Subcutaneous abdominal adipose tissue (tissue), 5 donors: ENCODE measurements around the gene TATDN2.
A peak's percentile ranks its signal among the peaks of the same experiment; 100 is the strongest.

Source experiments
- H3K27ac ChIP-seq: one replicate; pipeline ENCODE4 v1.7.0; 2013; ENCODE audit warnings: low read depth, mild to moderate bottlenecking, inconsistent platforms, low read length, moderate library complexity
- H3K27me3 ChIP-seq, 5 donors: one replicate each; pipeline ENCODE4 v1.7.0; 2013; ENCODE audit warnings: low read length in 5 of 5, inconsistent platforms in 1 of 5; ENCODE audit not compliant: control insufficient read depth in 5 of 5, insufficient read depth in 4 of 5
- H3K36me3 ChIP-seq, 5 donors: one replicate each; pipeline ENCODE4 v1.7.0; 2013; ENCODE audit warnings: low read length in 5 of 5; ENCODE audit not compliant: control insufficient read depth in 5 of 5, insufficient read depth in 5 of 5
- H3K4me1 ChIP-seq, 5 donors: one replicate each; pipeline ENCODE4 v1.7.0; 2013; ENCODE audit warnings: low read length in 5 of 5, mild to moderate bottlenecking in 3 of 5, moderate library complexity in 1 of 5; ENCODE audit not compliant: control insufficient read depth in 5 of 5, insufficient read depth in 5 of 5
- H3K4me3 ChIP-seq, 5 donors: one replicate each; pipeline ENCODE4 v1.7.0; 2013; ENCODE audit warnings: low read length in 5 of 5, low read depth in 1 of 5
- H3K9ac ChIP-seq, 5 donors: one replicate each; pipeline ENCODE4 v1.7.0; 2013; ENCODE audit warnings: low read length in 5 of 5, mild to moderate bottlenecking in 4 of 5, moderate library complexity in 3 of 5
- H3K9me3 ChIP-seq, 5 donors: one replicate each; pipeline ENCODE4 v1.7.0; 2013; ENCODE audit warnings: low read length in 5 of 5; ENCODE audit not compliant: control insufficient read depth in 5 of 5
- donor health status: healthy.
- donor health status: healthy.
- donor health status: healthy.
- donor health status: healthy.
- donor health status: healthy.

Gene TATDN2

DNA sequence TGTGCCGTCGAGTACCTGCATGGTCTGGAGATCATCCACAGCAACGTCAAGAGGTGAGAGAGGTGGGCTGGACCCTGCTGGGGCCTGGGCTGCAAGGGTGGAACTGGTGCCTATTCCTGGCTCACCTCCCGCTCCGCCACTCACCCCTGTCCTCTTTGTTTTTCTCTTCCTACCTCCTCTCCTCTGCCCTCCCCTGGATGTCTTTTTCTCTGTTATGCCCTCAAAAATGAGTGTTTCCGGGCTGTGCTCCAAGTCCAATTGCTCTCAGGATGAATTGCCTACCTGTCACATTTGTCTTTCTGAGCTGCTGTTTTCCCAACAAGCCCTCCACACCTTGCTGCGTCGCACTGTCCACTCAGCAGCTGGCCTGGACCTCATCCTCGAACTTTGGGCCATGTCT is 28.5 kb upstream of the TATDN2 start:
- Histone ChIP-seq H3K9ac (no peak overlapping the region), H3K4me3 (no peak overlapping the region), H3K27ac (no peak overlapping the region), H3K4me1 (peaks cover 1 to 16% (median 10%) of the 10 kb centered on the region in 5 donors), H3K27me3 (no peaks in the 10 kb centered on the region), H3K36me3 (peaks cover 10 to 53% (median 33%) of the 10 kb centered on the region in 5 donors), H3K9me3 (peaks cover 0 to 4% (median 0%) of the 10 kb centered on the region in 5 donors)

DNA sequence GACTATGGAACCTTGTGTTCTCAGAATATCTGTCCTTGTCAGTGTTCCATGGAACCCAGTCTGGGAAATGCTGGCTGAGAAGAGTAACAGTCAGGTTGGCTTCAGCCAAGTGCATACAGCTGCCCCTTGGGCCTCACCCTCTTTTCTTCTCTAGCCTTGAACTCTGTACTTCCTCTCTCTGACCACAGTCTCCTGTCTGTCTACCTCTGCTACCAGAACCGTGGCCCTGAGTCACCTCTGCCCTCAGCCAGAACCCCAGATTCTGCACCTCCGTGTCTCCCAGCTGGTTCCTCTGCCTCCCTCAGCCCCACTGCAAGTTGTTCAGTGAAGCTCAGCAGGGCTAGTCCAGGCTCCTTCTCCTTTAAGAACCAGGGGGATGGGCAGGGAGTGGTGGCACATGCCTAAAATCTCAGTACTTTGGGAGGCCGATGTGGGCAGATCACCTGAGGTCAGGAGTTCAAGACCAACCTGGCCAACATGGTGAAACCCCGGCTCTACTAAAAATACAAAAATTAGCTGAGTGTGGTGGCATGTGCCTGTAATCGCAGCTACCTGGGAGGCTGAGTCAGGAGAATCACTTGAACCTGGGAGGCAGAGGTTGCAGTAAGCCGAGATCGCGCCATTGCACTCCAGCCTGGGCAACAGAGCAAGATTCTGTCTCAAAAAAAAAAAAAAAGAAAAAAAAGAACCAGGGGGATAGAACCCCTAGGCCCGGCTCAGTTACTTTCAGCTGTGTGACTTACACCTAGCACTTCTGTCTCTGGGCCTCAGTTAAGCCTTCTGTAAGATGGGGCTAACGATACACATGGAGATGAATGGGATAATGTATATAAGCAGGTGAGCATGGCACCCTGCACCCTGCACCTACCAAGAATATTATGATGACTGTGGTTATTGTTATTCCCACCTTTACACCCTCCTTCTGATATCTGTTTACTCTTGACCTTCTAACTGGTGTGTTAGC is 24.3 kb upstream of the TATDN2 start:
- H3K36me3 ChIP-seq = peaks cover 0 to 38% (median 28%) of the 10 kb centered on the region in 5 donors
- no peak overlapping the region for H3K4me3 ChIP-seq
- no peak overlapping the region for H3K9ac ChIP-seq
- H3K27me3 ChIP-seq = no peaks in the 10 kb centered on the region
- H3K9me3 ChIP-seq = no peaks in the 10 kb centered on the region
- peaks cover 1 to 31% (median 17%) of the 10 kb centered on the region in 5 donors for H3K4me1 ChIP-seq
- H3K27ac ChIP-seq = no peak overlapping the region

DNA sequence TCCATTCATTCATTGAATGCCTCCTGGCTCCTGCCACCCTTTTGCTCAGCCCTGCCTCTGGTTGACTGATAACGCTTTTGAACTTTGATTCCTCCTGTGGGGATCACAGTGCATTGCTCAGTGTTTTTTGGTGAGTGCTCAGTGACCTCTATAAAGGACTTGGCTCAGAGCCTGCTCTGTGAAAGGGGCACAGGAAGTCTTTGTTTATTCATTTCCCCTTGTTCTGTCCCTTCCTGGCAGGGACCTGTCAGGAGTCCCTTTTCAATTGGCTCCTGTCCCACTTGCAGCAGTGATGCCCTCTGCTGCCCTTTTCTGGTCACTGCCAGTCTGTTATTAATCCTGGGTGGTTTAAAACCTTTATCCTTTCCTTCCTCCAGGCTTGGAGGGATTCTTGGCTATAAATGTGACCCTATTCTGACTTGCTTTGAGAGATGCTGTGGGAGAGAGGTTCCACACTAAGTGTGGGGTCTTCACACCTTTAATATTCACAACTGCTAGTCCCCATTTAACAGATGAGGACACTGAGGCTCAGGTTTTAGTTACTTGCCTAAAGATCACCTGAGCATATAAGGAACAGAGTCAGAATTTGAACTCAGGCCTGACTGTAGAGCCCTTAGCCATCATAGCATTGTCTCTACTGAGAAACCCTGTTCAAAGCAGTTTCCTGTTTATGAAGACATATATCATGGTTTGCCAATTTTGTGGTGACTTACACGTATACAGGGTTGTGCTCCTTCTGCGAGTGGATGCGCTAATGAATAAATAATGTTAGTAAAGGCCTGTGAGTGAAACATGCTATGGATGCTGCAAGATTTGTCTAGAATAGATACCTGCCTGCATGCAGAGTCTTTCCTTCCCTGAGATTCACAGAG is 23.2 kb upstream of the TATDN2 start:
- peaks cover 0 to 34% (median 22%) of the 10 kb centered on the region in 5 donors for H3K36me3 ChIP-seq
- H3K4me3 ChIP-seq = no peak overlapping the region
- H3K27ac ChIP-seq = no peak overlapping the region
- H3K9ac ChIP-seq = no peak overlapping the region
- peaks cover 0 to 31% (median 17%) of the 10 kb centered on the region in 5 donors for H3K4me1 ChIP-seq
- no peaks in the 10 kb centered on the region for H3K27me3 ChIP-seq
- no peaks in the 10 kb centered on the region for H3K9me3 ChIP-seq

GRCh38 chr3:10226293-10226692 is 22.0 kb upstream of the TATDN2 start:
- H3K4me1 ChIP-seq = peaks cover 0 to 29% (median 17%) of the 10 kb centered on the region in 5 donors
- H3K9me3 ChIP-seq = no peaks in the 10 kb centered on the region
- H3K36me3 ChIP-seq = peaks cover 0 to 35% (median 20%) of the 10 kb centered on the region in 5 donors

GRCh38 chr3:10228248-10228950 is 19.9 kb upstream of the TATDN2 start:
- Histone ChIP-seq H3K27ac (no peak overlapping the region), H3K36me3 (peaks cover 2 to 22% (median 15%) of the 10 kb centered on the region in 5 donors), H3K4me3 (no peak overlapping the region)

More at GRCh38 chr3:10226293-10226692, 22.0 kb upstream of the TATDN2 start:
- H3K27ac ChIP-seq = no peak overlapping the region
- no peaks in the 10 kb centered on the region for H3K27me3 ChIP-seq
- H3K4me3 ChIP-seq = no peak overlapping the region
- no peak overlapping the region for H3K9ac ChIP-seq

GRCh38 chr3:10229576-10229975 is 18.7 kb upstream of the TATDN2 start:
- Histone ChIP-seq H3K27me3 (no peaks in the 10 kb centered on the region), H3K4me3 (no peak overlapping the region), H3K4me1 (peaks cover 0 to 20% (median 8%) of the 10 kb centered on the region in 5 donors), H3K9me3 (no peaks in the 10 kb centered on the region), H3K36me3 (peaks cover 2 to 22% (median 20%) of the 10 kb centered on the region in 5 donors), H3K27ac (no peak overlapping the region), H3K9ac (no peak overlapping the region)

More at GRCh38 chr3:10228248-10228950, 19.9 kb upstream of the TATDN2 start:
- no peaks in the 10 kb centered on the region for H3K27me3 ChIP-seq
- H3K9me3 ChIP-seq = no peaks in the 10 kb centered on the region
- H3K4me1 ChIP-seq = peaks cover 0 to 28% (median 13%) of the 10 kb centered on the region in 5 donors
- H3K9ac ChIP-seq = no peak overlapping the region

- H3K4me1 ChIP-seq = peaks cover 0 to 11% (median 0%) of the 10 kb centered on the region in 5 donors
- no peaks in the 10 kb centered on the region for H3K9me3 ChIP-seq
- H3K27ac ChIP-seq = no peak overlapping the region
- no peaks in the 10 kb centered on the region for H3K27me3 ChIP-seq
- peak overlapping the region in 1 of 5 donors; percentile 14 for H3K9ac ChIP-seq
- peaks cover 5 to 37% (median 36%) of the 10 kb centered on the region in 5 donors for H3K36me3 ChIP-seq
- no peak overlapping the region for H3K4me3 ChIP-seq
Observed at GRCh38 chr3:10232137-10232536, 16.1 kb upstream of the TATDN2 start.

DNA sequence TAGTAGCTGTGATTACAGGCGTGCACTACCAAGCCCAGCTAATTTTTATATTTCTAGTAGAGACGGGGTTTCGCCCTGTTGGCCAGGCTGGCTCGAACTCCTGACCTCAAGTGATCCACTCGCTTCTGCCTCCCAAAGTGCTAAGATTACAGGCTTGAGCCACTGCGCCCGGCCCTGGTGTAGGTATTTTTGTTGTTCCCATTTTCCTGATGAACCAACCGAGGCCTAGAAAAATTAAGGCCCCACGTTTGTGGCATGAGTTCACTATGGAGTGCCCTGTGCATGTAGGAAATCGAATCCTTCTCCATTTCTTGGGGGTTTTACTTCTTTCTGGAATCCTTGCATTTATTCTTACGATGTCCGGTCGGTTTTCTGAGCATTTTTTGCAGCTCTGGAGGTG is 14.3 kb upstream of the TATDN2 start:
- H3K9me3 ChIP-seq = no peaks in the 10 kb centered on the region
- H3K4me3 ChIP-seq = no peak overlapping the region
- H3K36me3 ChIP-seq = peaks cover 5 to 46% (median 42%) of the 10 kb centered on the region in 5 donors
- no peaks in the 10 kb centered on the region for H3K27me3 ChIP-seq
- H3K4me1 ChIP-seq = peaks cover 0 to 2% (median 0%) of the 10 kb centered on the region in 5 donors
- H3K27ac ChIP-seq = no peak overlapping the region
- no peak overlapping the region for H3K9ac ChIP-seq

DNA sequence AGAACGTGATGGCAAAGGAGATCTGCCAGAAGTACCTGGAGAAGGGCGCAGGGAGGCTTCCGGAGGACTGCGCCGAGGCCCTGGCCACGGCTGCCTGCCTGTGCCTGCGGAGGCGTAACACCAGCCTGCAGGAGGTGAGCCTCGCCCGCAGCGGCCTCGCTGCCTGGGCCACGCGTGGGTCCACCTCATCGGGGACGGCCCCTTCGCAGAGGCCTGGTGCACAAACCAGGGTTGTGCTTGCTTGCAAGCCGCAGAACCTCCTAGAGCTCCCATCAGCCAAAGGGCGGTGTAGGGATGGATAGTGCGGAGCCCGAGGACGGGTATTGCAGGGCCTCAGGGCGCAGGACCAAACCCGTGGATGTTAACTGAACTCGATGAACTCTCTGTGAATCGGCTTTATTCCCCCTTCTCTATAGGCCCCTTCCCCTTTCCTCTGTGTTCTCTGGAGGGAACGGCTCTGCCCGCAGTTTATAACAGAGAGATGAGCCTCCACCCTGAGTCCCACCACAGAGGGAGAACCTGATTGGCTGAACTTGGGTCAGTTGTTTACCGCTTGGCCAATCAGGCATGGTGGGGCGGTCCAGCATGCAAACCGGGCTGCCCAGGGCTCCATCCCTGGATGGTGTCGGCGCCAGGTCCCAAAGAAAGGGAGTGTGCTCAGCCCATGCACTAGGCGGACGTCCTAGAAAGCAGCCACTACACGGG is 13.6 kb upstream of the TATDN2 start:
- no peaks in the 10 kb centered on the region for H3K4me1 ChIP-seq
- H3K4me3 ChIP-seq = no peak overlapping the region
- H3K9me3 ChIP-seq = no peaks in the 10 kb centered on the region
- H3K27ac ChIP-seq = no peak overlapping the region
- peaks cover 5 to 51% (median 42%) of the 10 kb centered on the region in 5 donors for H3K36me3 ChIP-seq
- no peaks in the 10 kb centered on the region for H3K27me3 ChIP-seq
- H3K9ac ChIP-seq = no peak overlapping the region
